DOHH2 (cell line): ENCODE measurements around the gene MAFB.

Experiments used
- EZH2phosphoT487 ChIP-seq: fragments of 200-600 bp; sonication (generic); IDR thresholded peaks from 2 replicates; pipeline ENCODE4 v1.6.1; 2017; ENCODE audit warnings: borderline replicate concordance, mild to moderate bottlenecking, antibody characterized with exemption, low read length, moderate library complexity, mixed read lengths
- TF ChIP-seq, protein P1 (sequence below): fragments of 200-600 bp; sonication (generic); IDR thresholded peaks from one replicate; pipeline ENCODE4 v1.5.1; 2014; ENCODE audit warnings: antibody characterized with exemption, mild to moderate bottlenecking, low read depth, low read length; ENCODE audit not compliant: poor library complexity, severe bottlenecking

DNA sequence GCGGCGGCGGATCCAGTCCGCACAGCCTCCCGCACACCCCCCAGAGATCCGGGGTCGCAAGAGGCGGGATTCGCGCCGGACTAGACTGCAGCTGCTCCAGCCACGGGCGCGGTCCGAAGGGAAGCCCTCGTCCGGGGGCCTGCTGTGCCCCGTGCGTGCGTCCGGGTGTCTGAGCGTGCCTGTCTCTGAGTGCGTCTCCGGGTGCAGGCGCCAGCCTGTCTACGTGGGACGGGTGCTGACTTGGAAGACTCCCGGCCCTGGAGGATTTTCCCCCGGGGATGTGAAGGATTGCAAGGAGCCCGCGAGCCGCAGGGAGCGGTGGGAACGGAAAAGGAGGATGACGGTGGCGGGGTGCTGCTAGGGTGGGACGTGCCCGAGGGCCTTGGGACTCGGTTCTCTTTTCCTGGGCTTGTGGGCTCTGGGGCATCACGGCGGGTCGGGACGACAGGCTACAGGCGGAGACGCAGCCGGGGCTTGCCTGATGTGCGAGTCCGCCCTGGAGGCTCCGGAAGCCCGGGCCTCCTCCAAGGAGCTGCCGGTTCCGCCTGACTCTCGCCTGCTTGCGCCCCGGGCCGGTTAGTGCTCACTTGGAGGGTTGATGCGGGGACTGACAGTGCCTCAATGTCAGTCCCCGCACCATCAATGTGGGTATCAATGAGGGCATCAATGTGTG, 5.7 kb downstream of the MAFB start:
- TF ChIP-seq, protein P1, sequence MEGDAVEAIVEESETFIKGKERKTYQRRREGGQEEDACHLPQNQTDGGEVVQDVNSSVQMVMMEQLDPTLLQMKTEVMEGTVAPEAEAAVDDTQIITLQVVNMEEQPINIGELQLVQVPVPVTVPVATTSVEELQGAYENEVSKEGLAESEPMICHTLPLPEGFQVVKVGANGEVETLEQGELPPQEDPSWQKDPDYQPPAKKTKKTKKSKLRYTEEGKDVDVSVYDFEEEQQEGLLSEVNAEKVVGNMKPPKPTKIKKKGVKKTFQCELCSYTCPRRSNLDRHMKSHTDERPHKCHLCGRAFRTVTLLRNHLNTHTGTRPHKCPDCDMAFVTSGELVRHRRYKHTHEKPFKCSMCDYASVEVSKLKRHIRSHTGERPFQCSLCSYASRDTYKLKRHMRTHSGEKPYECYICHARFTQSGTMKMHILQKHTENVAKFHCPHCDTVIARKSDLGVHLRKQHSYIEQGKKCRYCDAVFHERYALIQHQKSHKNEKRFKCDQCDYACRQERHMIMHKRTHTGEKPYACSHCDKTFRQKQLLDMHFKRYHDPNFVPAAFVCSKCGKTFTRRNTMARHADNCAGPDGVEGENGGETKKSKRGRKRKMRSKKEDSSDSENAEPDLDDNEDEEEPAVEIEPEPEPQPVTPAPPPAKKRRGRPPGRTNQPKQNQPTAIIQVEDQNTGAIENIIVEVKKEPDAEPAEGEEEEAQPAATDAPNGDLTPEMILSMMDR: no peak
- TF ChIP-seq EZH2phosphoT487: no peak
